ENCODE data around the gene MARCKS. TPM values are rescaled to one million over a fixed set of nuclear protein-coding genes. Genes with fewer than 3 reads are reported as not detected.
A peak's percentile ranks its signal among the peaks of the same experiment; 100 is the strongest.

Gene MARCKS
- total and polyA plus RNA-seq, 2 of the 13 experiments (the other 11 are each of a cell fraction or from before 2014, with no cell fraction given): 30.5 to 39.5 TPM

DNA sequence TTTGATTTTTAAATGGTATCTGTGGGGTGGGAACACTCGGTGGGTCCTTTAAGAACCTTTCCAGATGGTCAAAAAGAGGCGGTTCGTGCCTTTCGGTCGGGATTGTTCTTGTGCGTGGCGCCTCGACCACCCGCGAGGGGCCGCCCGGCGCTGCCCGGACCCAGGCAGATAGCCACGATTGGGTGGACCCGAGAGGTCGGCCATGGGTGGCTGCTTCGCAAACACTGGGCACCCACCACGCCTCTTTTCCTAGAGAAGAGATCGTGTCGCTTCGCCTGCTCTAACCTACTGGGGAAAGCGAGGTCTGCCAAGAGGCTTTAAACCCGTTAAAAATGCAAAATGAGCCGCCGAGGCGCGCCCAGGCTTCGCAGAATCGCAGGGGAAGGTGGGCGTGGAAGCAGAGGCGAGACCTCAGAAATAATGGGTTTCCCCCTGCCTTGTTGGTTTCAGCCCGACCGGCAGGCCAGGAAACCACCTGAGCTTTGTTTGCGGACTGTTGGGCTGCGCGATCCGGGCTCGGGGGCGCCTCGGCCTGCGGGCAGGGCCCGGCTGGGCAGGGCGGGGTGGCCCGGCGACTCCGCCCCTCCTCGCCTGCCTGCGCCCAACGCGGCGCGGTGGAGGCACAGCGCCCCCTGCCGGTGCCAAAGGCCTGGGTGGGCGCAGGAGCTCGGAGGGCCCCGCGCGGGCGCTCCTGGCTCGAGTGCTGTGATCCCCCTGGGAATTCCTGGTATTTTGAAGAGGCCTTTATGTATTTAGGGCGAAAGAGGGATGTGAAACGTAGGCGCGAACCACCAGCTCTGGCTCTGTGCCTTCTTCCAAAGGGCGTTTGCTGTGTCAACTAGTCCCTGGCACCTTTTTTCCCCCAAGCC is 1.6 kb downstream of the MARCKS start (continued):
- TF ChIP-seq NR2F1 (CRISPR knock-in tag; IDR thresholded peaks at IDR 0.05) (no peak), ISX (CRISPR knock-in tag; conservative IDR thresholded peaks at IDR 0.05) (peak; percentile 76; the same call in 1 of the 2 replicates), HMGA1 (CRISPR knock-in tag; conservative IDR thresholded peaks at IDR 0.05) (no peak), ZNF768 (CRISPR knock-in tag; IDR thresholded peaks at IDR 0.05) (0 out of 2 replicates have a peak, but pooled peaks have one; percentile 7), ZNF564 (CRISPR knock-in tag; IDR thresholded peaks at IDR 0.05) (no peak), ZNF160 (CRISPR knock-in tag; IDR thresholded peaks at IDR 0.05) (no peak), ZNF580 (CRISPR knock-in tag; IDR thresholded peaks at IDR 0.05; ENCODE audit: borderline replicate concordance, low read depth) (no peak), MTA1 (CRISPR knock-in tag; IDR thresholded peaks at IDR 0.05; ENCODE audit: borderline replicate concordance) (no peak; the same call in 1 of the 2 replicates), NAIF1 (CRISPR knock-in tag; IDR thresholded peaks at IDR 0.05; ENCODE audit: borderline replicate concordance) (no peak), SMAD3 (CRISPR knock-in tag; IDR thresholded peaks at IDR 0.05) (no peak), SIN3B (IDR thresholded peaks at IDR 0.05; ENCODE audit: low read length) (no peak), NPAS2 (CRISPR knock-in tag; IDR thresholded peaks at IDR 0.05; ENCODE audit: borderline replicate concordance) (no peak), NCOA2 (CRISPR knock-in tag; IDR thresholded peaks at IDR 0.05) (peak; percentile 43), ZNF660 (CRISPR knock-in tag; IDR thresholded peaks at IDR 0.05; ENCODE audit: borderline replicate concordance, low read depth) (no peak), IRX3 (CRISPR knock-in tag; IDR thresholded peaks at IDR 0.05; ENCODE audit: borderline replicate concordance, low read depth) (no peak), CHD4 (IDR thresholded peaks at IDR 0.05; ENCODE audit: borderline replicate concordance, low read length) (no peak), NFE2L1 (CRISPR knock-in tag; IDR thresholded peaks at IDR 0.05; ENCODE audit: borderline replicate concordance) (no peak), ATM (IDR thresholded peaks at IDR 0.05; ENCODE audit: borderline replicate concordance) (no peak), TARDBP (CRISPR knock-in tag; IDR thresholded peaks at IDR 0.05) (no peak; the same call in none of the 2 replicates), TCF7 (IDR thresholded peaks at IDR 0.05; ENCODE audit: low read depth) (no peak), PHF8 (CRISPR knock-in tag; IDR thresholded peaks at IDR 0.05) (peak; percentile 61), ZNF780A (CRISPR knock-in tag; IDR thresholded peaks at IDR 0.05) (no peak), ZNF296 (CRISPR knock-in tag; conservative IDR thresholded peaks at IDR 0.05) (peak; percentile 40; the same call in 1 of the 2 replicates), ATF1 (CRISPR knock-in tag; IDR thresholded peaks at IDR 0.05) (no peak), MEIS2 (CRISPR knock-in tag; IDR thresholded peaks at IDR 0.05) (peak; percentile 5; the same call in 1 of the 2 replicates), ELF4 (CRISPR knock-in tag; IDR thresholded peaks at IDR 0.05; ENCODE audit: borderline replicate concordance) (no peak), ZMYM3 (CRISPR knock-in tag; IDR thresholded peaks at IDR 0.05) (no peak), TOPORS (CRISPR knock-in tag; IDR thresholded peaks at IDR 0.05) (peak; percentile 88; the same call in 1 of the 2 replicates), U2AF2 (IDR thresholded peaks at IDR 0.05; ENCODE audit: low read depth, low read length) (no peak), HDAC6 (IDR thresholded peaks at IDR 0.05; ENCODE audit: low read depth, low read length) (no peak), ZBTB8A (CRISPR knock-in tag; IDR thresholded peaks at IDR 0.05; ENCODE audit: borderline replicate concordance, low read depth) (no peak), ZNF616 (CRISPR knock-in tag; IDR thresholded peaks at IDR 0.05; ENCODE audit: low read depth) (peak; percentile 74; the same call in 1 of the 2 replicates)
- TF ChIP-seq, protein P1, sequence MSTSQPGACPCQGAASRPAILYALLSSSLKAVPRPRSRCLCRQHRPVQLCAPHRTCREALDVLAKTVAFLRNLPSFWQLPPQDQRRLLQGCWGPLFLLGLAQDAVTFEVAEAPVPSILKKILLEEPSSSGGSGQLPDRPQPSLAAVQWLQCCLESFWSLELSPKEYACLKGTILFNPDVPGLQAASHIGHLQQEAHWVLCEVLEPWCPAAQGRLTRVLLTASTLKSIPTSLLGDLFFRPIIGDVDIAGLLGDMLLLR (CRISPR knock-in tag; IDR thresholded peaks at IDR 0.05): no peak
